ENCODE data around the gene PCNX3. TPM values are rescaled to one million over a fixed set of nuclear protein-coding genes. Genes with fewer than 3 reads are reported as not detected.

PCNX3 gene
- total and polyA plus RNA-seq, 2 donors (not counting 1 experiment from before 2014, with no cell fraction given), result 8.0 to 14.7 TPM

GRCh38 chr11:65586247-65586630, 29.3 kb upstream of the PCNX3 start:
- no peak for TF ChIP-seq EZH2 (IDR thresholded peaks at IDR 0.05; ENCODE audit: low read length, missing control alignments)
- no peak for TF ChIP-seq CTCF (conservative IDR thresholded peaks at IDR 0.05 in 1 of 2, IDR thresholded peaks at IDR 0.05 in 1 of 2; ENCODE audit: low read depth in 1 of 2, low read length in 2 of 2)
- no peak overlapping the region for H3K27ac ChIP-seq (ENCODE audit: insufficient read depth, low read length)

DNA sequence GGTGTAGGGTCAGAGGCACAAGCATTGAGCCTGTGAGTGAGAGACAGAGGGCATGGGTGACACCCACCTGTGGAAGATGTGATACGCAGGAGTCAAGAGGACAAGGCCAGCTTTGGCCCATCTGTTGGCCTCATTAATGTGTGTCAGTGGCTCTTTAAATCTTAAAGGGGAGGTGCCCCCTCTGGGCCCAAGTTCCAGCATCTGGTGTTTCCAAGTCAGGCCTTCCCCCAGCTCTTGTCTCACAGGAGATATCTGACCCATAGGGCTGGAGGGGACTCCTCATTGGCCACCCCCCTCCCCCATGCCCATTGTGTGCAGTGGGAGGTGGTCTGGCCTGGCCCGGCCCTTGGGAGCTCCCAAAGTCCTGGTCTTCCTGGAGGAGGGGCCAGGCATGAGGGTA, 28.9 kb upstream of the PCNX3 start:
- Histone ChIP-seq H3K27me3 (ENCODE audit: control insufficient read depth, insufficient read depth, low read length) (no peaks in the 10 kb centered on the region), H3K27ac (ENCODE audit: insufficient read depth, low read length) (no peak overlapping the region), H3K4me1 (ENCODE audit: control insufficient read depth, extremely low read depth, insufficient read depth, low read length) (peaks cover 8% of the 10 kb centered on the region), H3K9ac (ENCODE audit: insufficient read depth, low read length) (no peak overlapping the region), H3K79me2 (ENCODE audit: control insufficient read depth, insufficient read depth, low read length) (no peaks in the 10 kb centered on the region), H3K9me3 (ENCODE audit: control insufficient read depth, insufficient read depth, low read depth, low read length) (no peaks in the 10 kb centered on the region), H2AFZ (ENCODE audit: low read length) (no peak overlapping the region), H3K36me3 (ENCODE audit: control insufficient read depth, insufficient read depth, low read length) (peaks cover 14% of the 10 kb centered on the region), H4K20me1 (ENCODE audit: control insufficient read depth, extremely low read depth, insufficient read depth, low read length) (no peaks in the 10 kb centered on the region), H3K4me2 (ENCODE audit: extremely low read depth, insufficient read depth, low read length) (no peak overlapping the region), H3K4me3 (replicated peaks in 1 of 4; ENCODE audit: control extremely low read depth in 1 of 4, insufficient read depth in 1 of 4, low read depth in 3 of 4, low read length in 4 of 4) (no peak overlapping the region)
- TF ChIP-seq CTCF (conservative IDR thresholded peaks at IDR 0.05 in 1 of 2, IDR thresholded peaks at IDR 0.05 in 1 of 2; ENCODE audit: low read depth in 1 of 2, low read length in 2 of 2), result no peak
- TF ChIP-seq EZH2 (IDR thresholded peaks at IDR 0.05; ENCODE audit: low read length, missing control alignments), result no peak
- peak in 1 of 2 donors; percentile 26 for DNase-seq (ENCODE audit: low read depth in 2 of 2)

More at GRCh38 chr11:65586247-65586630, 29.3 kb upstream of the PCNX3 start:
- Histone ChIP-seq H2AFZ (ENCODE audit: low read length) (no peak overlapping the region), H3K27me3 (ENCODE audit: control insufficient read depth, insufficient read depth, low read length) (no peaks in the 10 kb centered on the region), H3K4me3 (replicated peaks in 1 of 4; ENCODE audit: control extremely low read depth in 1 of 4, insufficient read depth in 1 of 4, low read depth in 3 of 4, low read length in 4 of 4) (no peak overlapping the region), H3K9me3 (ENCODE audit: control insufficient read depth, insufficient read depth, low read depth, low read length) (no peaks in the 10 kb centered on the region), H3K4me2 (ENCODE audit: extremely low read depth, insufficient read depth, low read length) (no peak overlapping the region), H3K79me2 (ENCODE audit: control insufficient read depth, insufficient read depth, low read length) (no peaks in the 10 kb centered on the region), H3K9ac (ENCODE audit: insufficient read depth, low read length) (no peak overlapping the region), H4K20me1 (ENCODE audit: control insufficient read depth, extremely low read depth, insufficient read depth, low read length) (no peaks in the 10 kb centered on the region), H3K36me3 (ENCODE audit: control insufficient read depth, insufficient read depth, low read length) (peaks cover 16% of the 10 kb centered on the region), H3K4me1 (ENCODE audit: control insufficient read depth, extremely low read depth, insufficient read depth, low read length) (peaks cover 8% of the 10 kb centered on the region)
- DNase-seq (ENCODE audit: low read depth in 2 of 2), result no peak

GRCh38 chr11:65588199-65589054, 27.1 kb upstream of the PCNX3 start:
- peaks cover 8% of the 10 kb centered on the region for H3K4me1 ChIP-seq (ENCODE audit: control insufficient read depth, extremely low read depth, insufficient read depth, low read length)
- H3K27me3 ChIP-seq (ENCODE audit: control insufficient read depth, insufficient read depth, low read length), result no peaks in the 10 kb centered on the region
- no peak overlapping the region for H3K9ac ChIP-seq (ENCODE audit: insufficient read depth, low read length)
- H3K4me3 ChIP-seq (replicated peaks in 1 of 4; ENCODE audit: control extremely low read depth in 1 of 4, insufficient read depth in 1 of 4, low read depth in 3 of 4, low read length in 4 of 4), result no peak overlapping the region
- peak; percentile 29 to 52 for DNase-seq (ENCODE audit: low read depth in 2 of 2)
- no peaks in the 10 kb centered on the region for H4K20me1 ChIP-seq (ENCODE audit: control insufficient read depth, extremely low read depth, insufficient read depth, low read length)
- H3K27ac ChIP-seq (ENCODE audit: insufficient read depth, low read length), result peak overlapping the region; percentile 14
- no peaks in the 10 kb centered on the region for H3K9me3 ChIP-seq (ENCODE audit: control insufficient read depth, insufficient read depth, low read depth, low read length)
- H3K4me2 ChIP-seq (ENCODE audit: extremely low read depth, insufficient read depth, low read length), result no peak overlapping the region
- no peak for TF ChIP-seq EZH2 (IDR thresholded peaks at IDR 0.05; ENCODE audit: low read length, missing control alignments)
- TF ChIP-seq CTCF (conservative IDR thresholded peaks at IDR 0.05 in 1 of 2, IDR thresholded peaks at IDR 0.05 in 1 of 2; ENCODE audit: low read depth in 1 of 2, low read length in 2 of 2), result peak; percentile 11 to 52
- H2AFZ ChIP-seq (ENCODE audit: low read length), result no peak overlapping the region
- peaks cover 16% of the 10 kb centered on the region for H3K36me3 ChIP-seq (ENCODE audit: control insufficient read depth, insufficient read depth, low read length)
- no peaks in the 10 kb centered on the region for H3K79me2 ChIP-seq (ENCODE audit: control insufficient read depth, insufficient read depth, low read length)
